ENCODE measurements around the gene CRYGA.

Gene CRYGA

GRCh38 chr2:208207769-208208168 is 44.4 kb upstream of the CRYGA start:
- no peaks in the 10 kb centered on the region for H3K79me2 ChIP-seq (ENCODE audit: control insufficient read depth, low read length)
- H3K4me3 ChIP-seq (ENCODE audit: low read length), result no peak overlapping the region
- H3K9me2 ChIP-seq (replicated peaks; ENCODE audit: control insufficient read depth, low read length), result no peaks in the 10 kb centered on the region
- H3K9me3 ChIP-seq (ENCODE audit: control insufficient read depth, insufficient read depth, low read length), result no peaks in the 10 kb centered on the region
- H3K27ac ChIP-seq (ENCODE audit: low read depth, low read length), result no peak overlapping the region
- no peak overlapping the region for H3K4me2 ChIP-seq (ENCODE audit: low read length)
- H3F3A ChIP-seq (ENCODE audit: control insufficient read depth, insufficient read depth), result no peaks in the 10 kb centered on the region
- no peaks in the 10 kb centered on the region for H4K20me1 ChIP-seq (ENCODE audit: control insufficient read depth, insufficient read depth, low read depth, low read length)
- no peaks in the 10 kb centered on the region for H3K36me3 ChIP-seq (ENCODE audit: control insufficient read depth, low read length)
- TF ChIP-seq EZH2phosphoT487 (IDR thresholded peaks at IDR 0.05; ENCODE audit: borderline replicate concordance, low read length) (no peak), CTCF (IDR thresholded peaks at IDR 0.05; ENCODE audit: low read depth, low read length, poor library complexity, severe bottlenecking) (no peak)
- no peaks in the 10 kb centered on the region for H3K4me1 ChIP-seq (ENCODE audit: control insufficient read depth, low read length)
- no peaks in the 10 kb centered on the region for H3K27me3 ChIP-seq (ENCODE audit: control insufficient read depth, low read length)

GRCh38 chr2:208204166-208204565 is 40.8 kb upstream of the CRYGA start:
- no peak for TF ChIP-seq CTCF (IDR thresholded peaks at IDR 0.05; ENCODE audit: low read depth, low read length, poor library complexity, severe bottlenecking)
- TF ChIP-seq EZH2phosphoT487 (IDR thresholded peaks at IDR 0.05; ENCODE audit: borderline replicate concordance, low read length), result no peak
- Histone ChIP-seq H3K4me3 (ENCODE audit: low read length) (no peak overlapping the region), H4K20me1 (ENCODE audit: control insufficient read depth, insufficient read depth, low read depth, low read length) (no peaks in the 10 kb centered on the region), H3K36me3 (ENCODE audit: control insufficient read depth, low read length) (no peaks in the 10 kb centered on the region), H3K9me2 (replicated peaks; ENCODE audit: control insufficient read depth, low read length) (no peaks in the 10 kb centered on the region), H3K27ac (ENCODE audit: low read depth, low read length) (no peak overlapping the region), H3K4me2 (ENCODE audit: low read length) (no peak overlapping the region), H3K4me1 (ENCODE audit: control insufficient read depth, low read length) (no peaks in the 10 kb centered on the region), H3F3A (ENCODE audit: control insufficient read depth, insufficient read depth) (no peaks in the 10 kb centered on the region), H3K27me3 (ENCODE audit: control insufficient read depth, low read length) (no peaks in the 10 kb centered on the region), H3K79me2 (ENCODE audit: control insufficient read depth, low read length) (no peaks in the 10 kb centered on the region), H3K9me3 (ENCODE audit: control insufficient read depth, insufficient read depth, low read length) (no peaks in the 10 kb centered on the region)

GRCh38 chr2:208195531-208195930 is 32.1 kb upstream of the CRYGA start:
- H3K79me2 ChIP-seq (ENCODE audit: control insufficient read depth, low read length), result no peaks in the 10 kb centered on the region
- no peaks in the 10 kb centered on the region for H3K36me3 ChIP-seq (ENCODE audit: control insufficient read depth, low read length)
- H3K4me1 ChIP-seq (ENCODE audit: control insufficient read depth, low read length), result no peaks in the 10 kb centered on the region
- no peaks in the 10 kb centered on the region for H4K20me1 ChIP-seq (ENCODE audit: control insufficient read depth, insufficient read depth, low read depth, low read length)
- H3K4me2 ChIP-seq (ENCODE audit: low read length), result no peak overlapping the region
- no peak overlapping the region for H3K27ac ChIP-seq (ENCODE audit: low read depth, low read length)
- no peaks in the 10 kb centered on the region for H3K9me3 ChIP-seq (ENCODE audit: control insufficient read depth, insufficient read depth, low read length)
- H3K4me3 ChIP-seq (ENCODE audit: low read length), result no peak overlapping the region
- H3F3A ChIP-seq (ENCODE audit: control insufficient read depth, insufficient read depth), result no peaks in the 10 kb centered on the region
- no peaks in the 10 kb centered on the region for H3K27me3 ChIP-seq (ENCODE audit: control insufficient read depth, low read length)
- no peaks in the 10 kb centered on the region for H3K9me2 ChIP-seq (replicated peaks; ENCODE audit: control insufficient read depth, low read length)
- no peak for TF ChIP-seq EZH2phosphoT487 (IDR thresholded peaks at IDR 0.05; ENCODE audit: borderline replicate concordance, low read length)
- TF ChIP-seq CTCF (IDR thresholded peaks at IDR 0.05; ENCODE audit: low read depth, low read length, poor library complexity, severe bottlenecking), result no peak
